Hypothalamus (tissue), 51 donors: ENCODE data around the gene RALGPS1.

Source experiments
- DNase-seq, 51 donors: peaks; one replicate each; lab custom pipeline; 2025; lab: John Stamatoyannopoulos, UW

RALGPS1 gene

GRCh38 chr9:127262602-127263001, 348.0 kb downstream of the RALGPS1 start:
- DNase-seq = peak in 17 of 51 donors; percentile 9 to 59 (median 28)

- DNase-seq = peak in 12 of 51 donors; percentile 9 to 70 (median 18)
These were observed 348.7 kb downstream of the RALGPS1 start for GRCh38 chr9:127263237-127263636.

- DNase-seq = peak in 5 of 51 donors; percentile 13 to 70 (median 28)
These were observed 349.1 kb downstream of the RALGPS1 start for GRCh38 chr9:127263664-127264063.

- DNase-seq = peak in 13 of 51 donors; percentile 10 to 78 (median 31)
These were observed 350.1 kb downstream of the RALGPS1 start, which contains the start of gene GARNL3 for GRCh38 chr9:127264462-127265219. TSS of gene GARNL3 (plus strand) at chr9:127264774. CDS start at chr9:127264878, 104 bp downstream.

- DNase-seq = peak in 5 of 51 donors; percentile 11 to 32 (median 22)
These were observed 353.4 kb downstream of the RALGPS1 start for GRCh38 chr9:127267793-127268525.

GRCh38 chr9:127269449-127269848, 354.9 kb downstream of the RALGPS1 start:
- DNase-seq = no peak
